MM.1S (cell line): ENCODE data around the gene HSF2.

Experiments used
- DNase-seq: peaks from one replicate; pipeline ENCODE4 v3.0.0-alpha.2; 2015
- H2AFZ ChIP-seq: fragments of 300-600 bp; sonication (generic); 2 replicates; pipeline ENCODE4 v1.6.0; 2016; ENCODE audit warnings: antibody characterized with exemption, low read length
- H3F3A ChIP-seq: fragments of 300-600 bp; sonication (generic); 2 replicates; pipeline ENCODE4 v1.6.1; 2016; ENCODE audit warnings: mild to moderate bottlenecking, antibody characterized with exemption, low read length, moderate library complexity, mixed read lengths; ENCODE audit not compliant: insufficient read depth
- H3K27ac ChIP-seq: fragments of 300-600 bp; sonication (generic); 2 replicates; pipeline ENCODE4 v1.5.1; 2016; ENCODE audit warnings: mild to moderate bottlenecking, low read length
- H3K27me3 ChIP-seq: fragments of 300-600 bp; sonication (generic); replicated peaks from 2 replicates; pipeline ENCODE4 v1.6.0; 2016; ENCODE audit warnings: low read length; ENCODE audit not compliant: insufficient read depth
- H3K36me3 ChIP-seq: fragments of 300-600 bp; sonication (generic); replicated peaks from 2 replicates; pipeline ENCODE4 v1.6.1; 2016; ENCODE audit warnings: mild to moderate bottlenecking, low read length, mixed read lengths; ENCODE audit not compliant: insufficient read depth
- H3K4me1 ChIP-seq: fragments of 300-600 bp; sonication (generic); 2 replicates; pipeline ENCODE4 v1.6.1; 2016; ENCODE audit warnings: low read length, mixed read lengths
- H3K4me2 ChIP-seq: fragments of 300-600 bp; sonication (generic); 2 replicates; pipeline ENCODE4 v1.6.0; 2016; ENCODE audit warnings: low read depth, low read length
- H3K4me3 ChIP-seq: fragments of 300-600 bp; sonication (generic); 2 replicates; pipeline ENCODE4 v1.5.1; 2016; ENCODE audit warnings: low read length, mixed read lengths
- H3K79me2 ChIP-seq: fragments of 300-600 bp; sonication (generic); 2 replicates; pipeline ENCODE4 v1.6.1; 2016; ENCODE audit warnings: mixed run types, low read length, mixed read lengths
- H3K9ac ChIP-seq: fragments of 300-600 bp; sonication (generic); 2 replicates; pipeline ENCODE4 v1.6.1; 2016; ENCODE audit warnings: low read length, mixed read lengths
- H3K9me2 ChIP-seq: fragments of 300-600 bp; sonication (generic); replicated peaks from 2 replicates; pipeline ENCODE4 v1.6.1; 2016; ENCODE audit warnings: mild to moderate bottlenecking, low read length, mixed read lengths; ENCODE audit not compliant: insufficient read depth
- H3K9me3 ChIP-seq: fragments of 300-600 bp; sonication (generic); replicated peaks from 2 replicates; pipeline ENCODE4 v1.6.1; 2016; ENCODE audit warnings: mild to moderate bottlenecking, low read length, mixed read lengths; ENCODE audit not compliant: insufficient read depth
- H4K20me1 ChIP-seq: fragments of 300-600 bp; sonication (generic); 2 replicates; pipeline ENCODE4 v1.6.1; 2016; ENCODE audit warnings: mild to moderate bottlenecking, low read length, moderate library complexity, mixed read lengths; ENCODE audit not compliant: insufficient read depth
- CTCF ChIP-seq: fragments of 300-600 bp; sonication (generic); IDR thresholded peaks from 2 replicates; pipeline ENCODE4 v1.5.1; 2016; ENCODE audit warnings: antibody characterized with exemption, low read length, mixed read lengths
- EZH2 ChIP-seq: fragments of 300-600 bp; sonication (generic); optimal IDR thresholded peaks from 2 replicates; pipeline ENCODE3; 2017; ENCODE audit warnings: low read depth, mild to moderate bottlenecking, antibody characterized with exemption, low read length, mixed read lengths
- EZH2phosphoT487 ChIP-seq: fragments of 300-600 bp; sonication (generic); IDR thresholded peaks from 2 replicates; pipeline ENCODE4 v1.6.1; 2018; ENCODE audit warnings: antibody characterized with exemption, low read length

HSF2 gene

GRCh38 chr6:122393351-122393896, 6.0 kb upstream of the HSF2 start:
- Histone ChIP-seq H3K9me2 (no peaks in the 10 kb centered on the region; the same call in 1 of the 2 replicates), H4K20me1 (no peaks in the 10 kb centered on the region), H3K9me3 (no peaks in the 10 kb centered on the region), H3K36me3 (no peaks in the 10 kb centered on the region), H3K4me1 (0 out of 2 replicates have a peak, but pooled peaks cover under 1% of the 10 kb centered on the region), H3K9ac (no peak overlapping the region), H3F3A (0 out of 2 replicates have a peak, but pooled peaks cover under 1% of the 10 kb centered on the region), H3K4me2 (no peak overlapping the region), H3K27ac (no peak overlapping the region), H2AFZ (no peak overlapping the region), H3K4me3 (no peak overlapping the region), H3K27me3 (no peaks in the 10 kb centered on the region), H3K79me2 (no peaks in the 10 kb centered on the region)
- DNase-seq, result no peak
- no peak for TF ChIP-seq EZH2
- no peak for TF ChIP-seq EZH2phosphoT487
- TF ChIP-seq CTCF, result no peak

GRCh38 chr6:122394016-122394415, 5.4 kb upstream of the HSF2 start:
- no peak for DNase-seq
- H3K4me3 ChIP-seq, result no peak overlapping the region
- H2AFZ ChIP-seq, result no peak overlapping the region
- no peaks in the 10 kb centered on the region for H3K36me3 ChIP-seq
- no peaks in the 10 kb centered on the region; the same call in 1 of the 2 replicates for H3K9me2 ChIP-seq
- no peaks in the 10 kb centered on the region for H3K9me3 ChIP-seq
- H3K79me2 ChIP-seq, result no peaks in the 10 kb centered on the region
- H3K27ac ChIP-seq, result no peak overlapping the region
- H3K9ac ChIP-seq, result no peak overlapping the region
- no peak overlapping the region for H3K4me2 ChIP-seq
- H3F3A ChIP-seq, result peaks cover 6% of the 10 kb centered on the region; the same call in 1 of the 2 replicates
- H3K4me1 ChIP-seq, result 0 out of 2 replicates have a peak, but pooled peaks cover 5% of the 10 kb centered on the region
- H3K27me3 ChIP-seq, result no peaks in the 10 kb centered on the region
- no peak for TF ChIP-seq EZH2
- TF ChIP-seq EZH2phosphoT487, result no peak
- no peak for TF ChIP-seq CTCF
- H4K20me1 ChIP-seq, result no peaks in the 10 kb centered on the region

DNA sequence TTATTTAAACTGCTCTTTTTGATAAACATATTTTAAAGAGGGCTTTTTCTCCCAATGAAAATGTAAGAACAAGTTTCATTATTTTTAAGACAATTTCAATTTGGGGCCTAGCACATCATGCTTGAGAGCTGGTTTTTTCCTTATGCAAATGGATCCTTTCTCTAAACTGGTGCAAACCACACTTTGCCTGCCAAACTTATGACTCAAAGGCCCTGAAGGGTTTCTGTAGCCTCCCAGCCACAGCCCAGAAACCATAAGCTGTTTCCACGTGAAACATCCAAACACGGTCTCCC, 451 bp upstream of the HSF2 start:
- Histone ChIP-seq H3K4me3 (peak overlapping the region; percentile 31), H3K4me1 (peaks cover 16% of the 10 kb centered on the region; the same call in 1 of the 2 replicates), H3K9me3 (no peaks in the 10 kb centered on the region), H3K27me3 (no peaks in the 10 kb centered on the region), H4K20me1 (no peaks in the 10 kb centered on the region), H3K36me3 (no peaks in the 10 kb centered on the region), H3F3A (peaks cover 8% of the 10 kb centered on the region; the same call in 1 of the 2 replicates), H3K79me2 (peaks cover 45% of the 10 kb centered on the region), H3K9ac (peak overlapping the region; percentile 2; the same call in 1 of the 2 replicates), H3K9me2 (no peaks in the 10 kb centered on the region; the same call in 1 of the 2 replicates), H2AFZ (peak overlapping the region; percentile 49), H3K4me2 (peak overlapping the region; percentile 28), H3K27ac (peak overlapping the region; percentile 16; the same call in 1 of the 2 replicates)
- DNase-seq, result no peak
- TF ChIP-seq EZH2 (no peak), CTCF (no peak; the same call in 1 of the 2 replicates), EZH2phosphoT487 (no peak)
